Transverse colon (tissue), 4 donors: ENCODE measurements around the gene ASB4. TPM values are rescaled to one million over a fixed set of nuclear protein-coding genes. Genes with fewer than 3 reads are reported as not detected.

ENCODE experiments used
- DNase-seq: peaks from one replicate; pipeline ENCODE4 v3.0.0-alpha.2; 2019
- H3K27ac ChIP-seq, 4 donors: fragments of 200-600 bp; sonication (generic); 2 replicates each; pipeline ENCODE4 v1.5.1; 2016 to 2018; ENCODE audit warnings: inconsistent platforms in 4 of 4
- H3K27me3 ChIP-seq: fragments of 200-600 bp; sonication (generic); 2 replicates; pipeline ENCODE4 v1.5.1; 2017; ENCODE audit warnings: inconsistent platforms
- H3K36me3 ChIP-seq, 4 donors: fragments of 200-600 bp; sonication (generic); 2 replicates each; pipeline ENCODE4 v1.5.1; 2017 to 2019; ENCODE audit warnings: inconsistent platforms in 4 of 4
- H3K4me1 ChIP-seq, 4 donors: fragments of 200-600 bp; sonication (generic); 2 replicates each; pipeline ENCODE4 v1.5.1; 2017 to 2020; ENCODE audit warnings: inconsistent platforms in 4 of 4
- H3K4me3 ChIP-seq, 4 donors: fragments of 200-600 bp; sonication (generic); 1 replicate in 1 of 4; 2 replicates in 3 of 4; pipeline versions ENCODE4 v1.5.1 to v1.6.1; 2017 to 2019; ENCODE audit warnings: inconsistent platforms in 4 of 4
- H3K9me3 ChIP-seq, 2 donors: fragments of 200-600 bp; sonication (generic); 2 replicates each; pipeline ENCODE4 v1.5.1; 2017 to 2019; ENCODE audit warnings: inconsistent platforms in 2 of 2
- EP300 ChIP-seq: sonication (generic); formaldehyde crosslinking; IDR thresholded peaks from one replicate; pipeline ENCODE4 v1.6.1; 2017; ENCODE audit warnings: antibody characterized with exemption, low read depth
- POLR2A ChIP-seq: fragments of 450-650 bp; IDR thresholded peaks from one replicate; pipeline ENCODE4 v1.6.1; 2016; ENCODE audit warnings: antibody characterized with exemption, mild to moderate bottlenecking, moderate library complexity
- POLR2AphosphoS5 ChIP-seq, 3 donors: sonication (generic); formaldehyde crosslinking; IDR thresholded peaks; one replicate each; pipeline ENCODE4 v1.6.1; 2016; ENCODE audit warnings: antibody characterized with exemption in 3 of 3
- WGBS, 2 donors: methylation state at CpG; one replicate each; pipeline ENCODE4 v1.1.5; 2018; ENCODE audit warnings: low coverage in 1 of 2; 5-methylcytosine and 5-hydroxymethylcytosine counted together
- in situ Hi-C, 4 donors: fragments of 200-750 bp; cut with MboI; loops; one replicate each; pipeline versions ENCODE4 v1.15.0 to v1.15.1; 2017; ENCODE audit warnings: low sequenced_read_pairs in 3 of 4, low pct_ligation_motif_present in 1 of 4, low pct_unique_long_range_greater_than_20kb in 1 of 4
- intact Hi-C: fragments of 100-400 bp; cut with DNase I; formaldehyde crosslinking; loops from one replicate; pipeline ENCODE4 v1.15.1; 2023; ENCODE audit warnings: low total_unique reads
- total RNA-seq, 4 donors: library from RNA; depleted of rRNA; stranded (reverse); fragments of >200 nt; gene quantifications; one replicate each; pipeline ENCODE4 v1.1.0, GENCODE V29; 2016
- TF ChIP-seq, protein P1 (sequence below), 5 experiments: fragments of 200-600 bp in 3 of 5; fragments of 450-650 bp in 2 of 5; sonication (generic) in 3 of 5; IDR thresholded peaks; 1 replicate in 2 of 5; 2 replicates in 3 of 5; pipeline ENCODE4 v1.5.1; 2016 to 2017; ENCODE audit warnings: antibody characterized with exemption in 5 of 5, inconsistent platforms in 3 of 5, mild to moderate bottlenecking in 2 of 5, moderate library complexity in 1 of 5

Gene ASB4
- total RNA-seq, 4 donors from 2014 or later, result not detected

- DNase-seq, result no peak
Measured at GRCh38 chr7:95441042-95441823, 44.5 kb upstream of the ASB4 start.

DNA sequence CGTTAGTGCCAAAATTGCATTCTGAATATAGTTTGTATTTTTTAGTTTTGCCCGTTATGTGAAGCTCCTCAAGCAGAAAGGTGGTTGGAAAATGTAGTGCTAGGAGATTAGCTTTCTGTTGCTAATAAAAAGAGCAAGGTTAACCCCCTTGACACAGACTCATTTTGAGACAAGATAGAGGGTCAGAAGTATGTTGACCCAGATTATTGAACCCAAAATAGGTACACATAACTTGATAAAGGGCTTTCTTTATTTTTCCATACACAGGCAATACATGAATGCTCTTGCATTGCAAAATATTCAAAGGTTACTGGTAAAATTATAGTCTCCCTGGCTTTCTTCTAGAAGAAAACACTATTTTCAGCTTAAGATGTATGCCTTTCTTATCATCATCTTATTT, 40.9 kb upstream of the ASB4 start:
- TF ChIP-seq, protein P1, sequence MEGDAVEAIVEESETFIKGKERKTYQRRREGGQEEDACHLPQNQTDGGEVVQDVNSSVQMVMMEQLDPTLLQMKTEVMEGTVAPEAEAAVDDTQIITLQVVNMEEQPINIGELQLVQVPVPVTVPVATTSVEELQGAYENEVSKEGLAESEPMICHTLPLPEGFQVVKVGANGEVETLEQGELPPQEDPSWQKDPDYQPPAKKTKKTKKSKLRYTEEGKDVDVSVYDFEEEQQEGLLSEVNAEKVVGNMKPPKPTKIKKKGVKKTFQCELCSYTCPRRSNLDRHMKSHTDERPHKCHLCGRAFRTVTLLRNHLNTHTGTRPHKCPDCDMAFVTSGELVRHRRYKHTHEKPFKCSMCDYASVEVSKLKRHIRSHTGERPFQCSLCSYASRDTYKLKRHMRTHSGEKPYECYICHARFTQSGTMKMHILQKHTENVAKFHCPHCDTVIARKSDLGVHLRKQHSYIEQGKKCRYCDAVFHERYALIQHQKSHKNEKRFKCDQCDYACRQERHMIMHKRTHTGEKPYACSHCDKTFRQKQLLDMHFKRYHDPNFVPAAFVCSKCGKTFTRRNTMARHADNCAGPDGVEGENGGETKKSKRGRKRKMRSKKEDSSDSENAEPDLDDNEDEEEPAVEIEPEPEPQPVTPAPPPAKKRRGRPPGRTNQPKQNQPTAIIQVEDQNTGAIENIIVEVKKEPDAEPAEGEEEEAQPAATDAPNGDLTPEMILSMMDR (IDR thresholded peaks at IDR 0.05), result no peak
- TF ChIP-seq EP300, result no peak
- no peak for TF ChIP-seq POLR2AphosphoS5 (IDR thresholded peaks at IDR 0.05)
- no peak for TF ChIP-seq POLR2A
- H3K27me3 ChIP-seq, result no peaks in the 10 kb centered on the region
- no peak overlapping the region for H3K4me3 ChIP-seq
- H3K4me1 ChIP-seq, result no peaks in the 10 kb centered on the region
- no peaks in the 10 kb centered on the region for H3K9me3 ChIP-seq
- DNase-seq, result no peak
- 75 to 85% methylated on average over 2 of the region's 2 CpGs for whole genome bisulfite sequencing, 2 donors
- intact Hi-C loops (no loop called here), in situ Hi-C loops (no loop called here)
- H3K27ac ChIP-seq, result no peak overlapping the region
- H3K36me3 ChIP-seq, result no peaks in the 10 kb centered on the region

More at GRCh38 chr7:95441042-95441823, 44.5 kb upstream of the ASB4 start:
- Histone ChIP-seq H3K4me1 (no peaks in the 10 kb centered on the region), H3K4me3 (no peak overlapping the region), H3K27me3 (no peaks in the 10 kb centered on the region), H3K36me3 (no peaks in the 10 kb centered on the region), H3K9me3 (no peaks in the 10 kb centered on the region), H3K27ac (peak overlapping the region in 1 of 4 donors; percentile 10)
- intact Hi-C loops, result no loop called here
- in situ Hi-C loops, result no loop called here
- WGBS, 2 donors, result 66 to 82% methylated on average over 6 to 7 of the region's 7 CpGs
- peak in 1 of 3 donors; percentile 14 for TF ChIP-seq POLR2AphosphoS5 (IDR thresholded peaks at IDR 0.05)
- TF ChIP-seq, protein P1 (IDR thresholded peaks at IDR 0.05), result no peak
- no peak for TF ChIP-seq EP300

DNA sequence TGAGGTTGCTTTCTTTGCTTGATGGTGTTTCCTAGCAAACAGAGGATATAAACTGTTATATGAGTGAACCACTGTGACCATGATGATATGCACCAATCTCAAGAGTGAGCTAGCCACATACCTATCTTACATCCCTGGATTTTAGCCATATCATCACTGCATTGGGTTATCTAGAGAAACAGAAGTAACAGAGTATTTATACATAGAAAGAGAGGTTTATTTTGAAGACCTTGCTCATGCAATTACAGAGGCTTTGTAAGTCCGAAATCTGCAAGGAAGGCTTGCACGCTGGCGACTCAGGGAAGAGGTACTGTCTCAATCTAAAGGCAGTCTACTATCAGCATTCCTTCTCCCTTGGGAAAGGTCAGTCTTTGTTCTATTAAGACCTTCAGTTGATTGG, 39.1 kb upstream of the ASB4 start:
- Histone ChIP-seq H3K4me3 (no peak overlapping the region), H3K9me3 (no peaks in the 10 kb centered on the region), H3K27ac (no peak overlapping the region), H3K4me1 (no peaks in the 10 kb centered on the region), H3K36me3 (no peaks in the 10 kb centered on the region), H3K27me3 (no peaks in the 10 kb centered on the region)
- DNase-seq, result no peak
- in situ Hi-C loops, result no loop called here
- TF ChIP-seq POLR2A, result no peak
- TF ChIP-seq EP300, result no peak
- TF ChIP-seq, protein P1 (IDR thresholded peaks at IDR 0.05), result no peak
- TF ChIP-seq POLR2AphosphoS5 (IDR thresholded peaks at IDR 0.05), result no peak
- intact Hi-C loops, result no loop called here
- WGBS, 2 donors, result 98% methylated on average over 3 of the region's 3 CpGs; no CpG with 5 or more reads in 1 of the 2 donors

GRCh38 chr7:95454438-95455045, 31.2 kb upstream of the ASB4 start:
- H3K4me3 ChIP-seq, result no peak overlapping the region
- H3K27me3 ChIP-seq, result no peaks in the 10 kb centered on the region
- H3K4me1 ChIP-seq, result no peaks in the 10 kb centered on the region
- intact Hi-C loops (no loop called here), in situ Hi-C loops (no loop called here)
- no peaks in the 10 kb centered on the region for H3K9me3 ChIP-seq
- WGBS, 2 donors, result 43 to 52% methylated on average over 2 of the region's 2 CpGs
- no peak overlapping the region for H3K27ac ChIP-seq
- no peaks in the 10 kb centered on the region for H3K36me3 ChIP-seq
- TF ChIP-seq EP300 (no peak), POLR2A (no peak), POLR2AphosphoS5 (IDR thresholded peaks at IDR 0.05) (no peak)
- TF ChIP-seq, protein P1 (IDR thresholded peaks at IDR 0.05), result no peak
- no peak for DNase-seq
